GM18507 (cell line): ENCODE data around the gene CHD5.

ENCODE experiments used
- DNase-seq: peaks from one replicate; pipeline ENCODE4 v3.0.0; 2011; ENCODE audit warnings: low read depth; ENCODE audit not compliant: insufficient read length; ENCODE audit errors: extremely low spot score
- FAIRE-seq: peaks from 2 replicates; lab custom pipeline; 2011; peaks lifted over from hg19 to GRCh38; lab: Jason Lieb, UNC

The CHD5 gene

DNA sequence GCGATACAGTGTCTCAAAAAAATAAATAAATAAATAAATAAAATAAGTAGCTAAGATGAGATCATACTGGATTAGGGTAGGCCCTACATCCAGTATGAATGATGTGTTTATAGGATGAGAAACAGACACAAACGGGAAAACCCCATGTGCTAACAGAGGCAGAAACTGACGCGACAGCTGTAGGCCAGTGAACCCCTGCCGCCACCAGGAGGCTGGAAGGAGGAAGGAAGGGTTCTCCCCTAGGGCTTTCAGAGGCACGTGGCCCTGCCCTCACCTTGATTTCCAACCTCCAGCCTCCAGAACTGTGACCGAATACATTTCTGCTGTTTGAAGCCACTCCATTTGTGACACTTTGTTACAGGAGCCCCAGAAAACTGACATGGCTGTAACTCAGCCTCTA is 38.5 kb downstream of the CHD5 start:
- no peak for DNase-seq
- FAIRE-seq, result no peak

DNA sequence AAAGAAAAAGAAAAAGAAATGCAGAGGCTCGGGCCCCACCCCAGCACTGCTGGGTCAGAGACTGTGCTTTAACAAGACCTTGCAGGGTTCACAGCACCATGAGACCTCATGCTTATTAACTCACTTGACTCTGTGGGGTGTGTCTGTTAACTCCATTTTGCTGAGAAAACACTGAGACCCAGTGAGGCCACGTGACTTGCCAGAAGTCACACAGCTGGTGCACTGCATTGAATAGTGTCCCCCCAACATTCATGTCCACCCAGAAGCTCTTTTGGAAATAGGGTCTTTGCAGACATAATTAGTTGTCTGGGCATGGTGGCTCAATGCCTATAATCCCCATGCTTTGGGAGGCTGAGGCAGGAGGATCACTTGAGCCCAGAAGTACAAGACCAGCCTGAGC is 39.7 kb downstream of the CHD5 start:
- DNase-seq (no peak), FAIRE-seq (no peak)

GRCh38 chr1:6137758-6138157 is 42.4 kb downstream of the CHD5 start:
- FAIRE-seq (no peak), DNase-seq (no peak)

DNA sequence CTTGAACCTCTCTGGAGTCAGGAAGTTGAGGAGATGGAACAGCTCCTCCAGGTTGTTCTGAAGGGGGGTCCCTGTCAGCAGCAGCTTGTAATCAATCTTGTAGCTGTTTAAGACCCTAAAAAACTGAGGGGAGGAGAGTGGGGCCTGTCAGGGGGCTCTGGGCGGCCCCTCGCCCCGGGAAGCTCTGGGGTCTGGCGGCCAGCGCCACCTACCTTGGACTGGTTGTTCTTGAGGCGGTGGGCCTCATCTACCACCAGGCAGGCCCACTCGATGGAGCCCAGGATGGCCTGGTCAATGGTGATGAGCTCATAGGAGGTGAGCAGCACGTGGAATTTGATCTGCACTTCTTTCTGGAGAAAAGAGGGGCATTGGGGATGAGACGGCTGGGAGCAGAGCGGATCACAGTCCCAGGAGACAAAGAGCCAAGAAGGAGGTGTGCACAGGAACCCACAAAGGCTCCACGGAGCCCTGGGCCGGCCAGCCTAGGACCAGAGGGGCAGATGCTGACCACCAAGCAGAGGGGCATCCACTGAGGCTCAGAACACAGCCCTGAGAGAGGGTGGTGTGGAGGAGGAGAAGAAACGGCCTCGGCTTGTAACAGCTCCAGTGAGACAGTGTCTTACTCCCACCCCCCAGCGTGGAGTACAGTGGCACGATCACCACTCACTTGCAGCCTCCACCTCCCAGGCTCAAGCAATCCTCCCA is 43.5 kb downstream of the CHD5 start:
- FAIRE-seq, result no peak
- no peak for DNase-seq

- FAIRE-seq (no peak), DNase-seq (no peak)
Observed at GRCh38 chr1:6134741-6135510, 45.2 kb downstream of the CHD5 start.

DNA sequence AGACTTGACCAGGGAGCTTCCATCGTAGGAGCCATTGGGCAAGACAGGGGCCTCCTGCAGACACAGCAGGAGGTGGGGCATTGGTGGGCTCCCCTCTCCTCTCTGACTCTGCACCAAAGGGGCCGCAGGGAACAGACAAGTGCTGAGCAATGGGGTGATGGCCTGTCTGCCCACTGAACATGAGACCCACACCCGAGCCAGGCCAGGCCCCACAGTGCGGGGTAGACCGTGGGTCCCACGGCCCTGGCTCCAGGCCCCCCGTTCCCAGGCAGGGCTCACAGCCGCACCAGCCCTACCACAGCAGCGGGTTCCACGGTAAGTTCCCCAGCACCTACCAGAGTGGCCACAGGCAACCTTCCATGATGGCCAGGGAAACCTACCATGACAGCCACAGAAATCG is 45.9 kb downstream of the CHD5 start:
- FAIRE-seq (no peak), DNase-seq (no peak)

GRCh38 chr1:6133146-6133895 is 46.8 kb downstream of the CHD5 start:
- no peak for FAIRE-seq
- no peak for DNase-seq

- FAIRE-seq, result no peak
- DNase-seq, result no peak
Observed at GRCh38 chr1:6131561-6131960, 48.6 kb downstream of the CHD5 start.

GRCh38 chr1:6130596-6130995 is 49.5 kb downstream of the CHD5 start:
- FAIRE-seq, result no peak
- no peak for DNase-seq

DNA sequence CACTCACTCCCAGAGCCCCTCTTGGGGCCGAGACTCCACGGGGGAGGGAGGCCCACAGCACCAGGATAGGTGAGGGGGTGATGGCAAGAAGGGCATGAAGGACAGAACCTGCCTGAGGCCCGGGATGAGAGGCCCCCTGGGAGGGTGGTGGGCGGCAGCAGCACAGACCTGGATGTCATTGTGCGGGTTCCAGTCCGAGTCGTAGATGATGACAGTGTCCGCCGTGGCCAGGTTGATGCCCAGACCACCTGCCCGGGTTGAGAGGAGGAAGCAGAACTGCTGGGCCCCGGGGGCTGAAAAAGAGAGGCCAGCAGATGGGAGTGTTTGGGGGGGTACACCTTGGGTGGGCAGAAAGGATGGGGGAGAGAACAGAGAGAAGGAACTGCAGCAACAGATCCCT is 50.1 kb downstream of the CHD5 start:
- FAIRE-seq (no peak), DNase-seq (no peak)

- no peak for FAIRE-seq
Observed at GRCh38 chr1:6129313-6129712, 50.8 kb downstream of the CHD5 start.

DNA sequence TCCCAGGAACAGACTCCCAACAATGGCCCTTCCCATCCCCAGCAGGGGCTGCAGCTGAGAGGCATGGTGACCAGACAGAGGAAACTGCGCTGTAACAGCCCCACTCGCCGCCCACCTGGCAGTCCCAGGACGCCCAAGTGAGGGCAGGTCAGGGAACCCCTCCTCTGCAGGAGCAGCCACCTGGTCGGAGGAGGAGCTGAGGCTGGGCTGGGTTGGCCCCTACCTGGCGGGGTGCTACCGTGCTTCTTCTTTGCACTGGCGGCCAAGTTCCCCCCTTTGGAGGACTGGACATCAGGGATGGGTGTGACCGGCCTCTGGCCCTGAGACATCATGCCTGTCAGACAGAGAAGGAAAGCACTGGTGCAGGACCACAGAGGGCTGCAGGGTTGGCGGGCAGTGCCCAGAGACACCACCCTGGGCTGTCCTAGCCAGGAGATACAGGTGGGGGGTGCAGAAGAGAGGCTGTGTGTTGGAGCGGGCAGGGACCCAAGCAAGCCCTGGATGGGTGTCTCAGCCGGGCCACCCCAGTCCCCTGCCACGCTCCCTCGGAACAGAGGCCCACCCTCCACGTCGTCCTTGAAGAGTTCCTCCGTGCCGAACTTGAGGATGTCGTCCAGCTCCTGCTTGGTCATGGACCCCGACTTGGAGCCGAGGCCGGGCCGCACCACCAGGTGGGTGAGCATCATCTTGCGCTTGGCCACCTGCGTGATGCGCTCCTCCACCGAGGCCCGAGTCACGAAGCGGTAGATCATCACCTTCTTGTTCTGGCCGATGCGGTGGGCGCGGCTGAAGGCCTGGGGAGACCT is 51.6 kb downstream of the CHD5 start:
- no peak for FAIRE-seq

More at GRCh38 chr1:6129313-6129712, 50.8 kb downstream of the CHD5 start:
- DNase-seq, result no peak

GRCh38 chr1:6127587-6128163 is 52.4 kb downstream of the CHD5 start:
- FAIRE-seq, result no peak
- peak; percentile 49 for DNase-seq

More for the DNA sequence above, 51.6 kb downstream of the CHD5 start:
- DNase-seq, result no peak

DNA sequence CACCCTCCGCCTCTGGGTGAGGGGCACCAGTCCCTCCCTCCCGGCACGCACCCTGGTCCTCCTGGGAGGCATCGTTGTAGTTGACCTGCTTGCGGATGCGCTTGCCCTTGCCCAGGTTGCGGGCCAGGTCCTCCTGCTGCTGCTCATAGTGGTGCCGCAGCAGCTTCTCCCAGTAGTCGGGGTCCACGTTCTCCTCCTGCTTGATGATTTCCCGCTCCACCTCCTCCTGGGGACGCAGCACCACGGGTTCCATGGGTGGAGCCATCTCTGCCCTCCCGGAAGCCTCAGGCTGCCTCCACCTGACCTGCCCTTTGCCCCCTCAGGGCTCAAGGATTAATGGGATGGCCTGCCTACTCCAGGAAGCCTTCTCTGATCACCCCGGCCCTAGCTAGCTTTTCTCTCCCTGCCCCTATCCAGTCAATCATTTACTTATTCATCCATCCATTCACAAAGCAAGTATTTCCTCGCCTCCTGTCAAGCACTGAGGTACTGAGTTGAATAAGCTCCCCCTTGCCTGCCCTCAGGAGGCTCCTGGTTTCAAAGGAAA is 53.5 kb downstream of the CHD5 start:
- DNase-seq (no peak), FAIRE-seq (no peak)

DNA sequence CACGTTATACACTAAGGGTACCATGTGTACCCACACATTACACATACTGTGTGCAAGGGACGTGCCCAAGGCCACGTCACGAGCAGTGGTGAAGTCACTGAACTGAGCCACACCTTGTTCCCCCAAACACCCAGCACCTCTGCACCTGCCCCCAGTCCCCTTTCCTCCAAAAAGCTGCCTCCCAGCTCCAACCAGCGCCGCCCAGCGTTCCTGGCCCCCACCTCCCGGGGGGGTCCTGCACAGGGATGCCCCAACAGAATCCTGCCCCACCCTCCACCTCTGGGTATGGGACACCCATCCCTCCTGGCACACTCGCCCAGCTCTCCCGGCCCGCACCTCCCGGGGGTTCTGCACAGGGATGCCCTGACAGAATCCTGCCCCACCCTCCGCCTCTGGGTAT is 54.1 kb downstream of the CHD5 start:
- FAIRE-seq, result no peak
- DNase-seq, result no peak

DNA sequence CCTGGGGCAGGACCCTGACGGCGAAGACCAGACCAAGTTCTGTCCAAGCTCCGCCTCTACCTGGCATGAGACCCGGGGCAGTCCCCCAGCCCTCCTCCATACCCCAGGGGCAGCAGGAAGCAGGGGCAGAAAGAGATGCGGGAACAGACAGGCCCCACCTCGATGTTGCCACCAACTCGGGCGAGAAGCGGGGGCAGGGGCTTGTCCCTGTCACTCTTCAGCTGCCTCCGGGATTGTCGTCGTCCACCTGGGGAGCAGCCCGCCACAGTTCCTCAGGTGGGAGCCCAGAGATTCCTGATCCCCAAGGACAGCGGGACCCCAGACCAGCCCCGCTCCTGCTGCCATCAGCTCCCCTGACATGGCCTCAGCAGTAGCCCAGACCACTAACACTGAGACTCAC is 54.8 kb downstream of the CHD5 start:
- no peak for FAIRE-seq

GRCh38 chr1:6124746-6125365 is 55.3 kb downstream of the CHD5 start:
- DNase-seq, result no peak
- FAIRE-seq, result no peak

More for the DNA sequence above, 54.8 kb downstream of the CHD5 start:
- DNase-seq, result no peak

- no peak for FAIRE-seq
Observed at GRCh38 chr1:6124341-6124740, 55.8 kb downstream of the CHD5 start.

GRCh38 chr1:6123816-6124215 is 56.3 kb downstream of the CHD5 start:
- FAIRE-seq, result no peak
- no peak for DNase-seq

More at GRCh38 chr1:6124341-6124740, 55.8 kb downstream of the CHD5 start:
- DNase-seq, result no peak
